ENCODE measurements around the gene NARF.

NARF gene

GRCh38 chr17:82434216-82434565 lies 24.4 kb upstream of the NARF start:
- DNase-seq, result no peak

- DNase-seq, result no peak
These were observed 23.4 kb upstream of the NARF start for GRCh38 chr17:82435103-82435502.

DNA sequence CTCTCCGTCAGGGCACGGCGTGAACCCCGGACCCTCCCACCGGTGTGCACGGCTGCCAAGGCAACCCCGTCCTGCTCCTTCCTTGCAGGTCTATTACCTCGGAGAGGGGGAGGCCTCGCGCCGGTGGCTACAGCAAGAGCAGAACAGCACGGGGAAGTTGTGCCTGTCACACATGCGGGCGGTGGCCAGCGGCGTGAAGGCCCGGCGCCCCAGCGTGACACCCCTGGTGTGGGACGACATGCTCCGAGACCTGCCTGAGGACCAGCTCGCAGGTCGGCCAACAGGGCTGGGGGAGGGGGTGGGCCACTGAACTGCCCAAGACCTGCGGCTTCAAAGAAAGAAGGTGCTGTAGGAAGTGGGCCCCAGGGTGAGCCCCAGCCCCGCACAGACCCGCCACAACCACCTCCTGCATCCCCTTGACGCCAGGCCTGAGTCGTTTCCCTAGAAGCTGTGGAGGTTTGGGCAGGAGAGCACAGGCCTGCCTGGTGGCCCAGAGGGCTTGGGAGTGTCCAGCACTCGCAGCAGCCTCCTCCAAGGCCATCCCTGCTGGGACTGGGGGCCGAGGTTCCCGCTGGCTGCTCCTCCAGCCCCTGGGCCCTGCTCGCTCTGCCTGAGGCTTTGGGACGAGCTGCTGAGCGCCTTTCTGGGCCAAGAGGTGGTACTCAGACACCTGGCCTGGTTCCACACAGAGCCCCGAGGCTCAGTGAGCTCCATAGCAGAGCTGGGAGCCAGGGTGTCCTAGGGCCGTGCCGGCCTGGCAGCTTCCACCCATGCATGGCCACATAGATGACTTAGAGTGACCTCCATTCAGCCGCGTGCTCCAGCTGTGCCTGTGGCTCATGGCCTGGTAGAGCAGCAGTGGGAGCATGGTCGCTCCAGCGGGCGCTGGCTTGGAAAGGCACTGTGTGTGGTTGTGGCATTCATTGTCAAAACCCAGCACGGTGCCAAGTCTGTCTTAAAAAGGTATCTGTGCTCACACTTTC lies 22.6 kb upstream of the NARF start:
- no peak for DNase-seq

DNA sequence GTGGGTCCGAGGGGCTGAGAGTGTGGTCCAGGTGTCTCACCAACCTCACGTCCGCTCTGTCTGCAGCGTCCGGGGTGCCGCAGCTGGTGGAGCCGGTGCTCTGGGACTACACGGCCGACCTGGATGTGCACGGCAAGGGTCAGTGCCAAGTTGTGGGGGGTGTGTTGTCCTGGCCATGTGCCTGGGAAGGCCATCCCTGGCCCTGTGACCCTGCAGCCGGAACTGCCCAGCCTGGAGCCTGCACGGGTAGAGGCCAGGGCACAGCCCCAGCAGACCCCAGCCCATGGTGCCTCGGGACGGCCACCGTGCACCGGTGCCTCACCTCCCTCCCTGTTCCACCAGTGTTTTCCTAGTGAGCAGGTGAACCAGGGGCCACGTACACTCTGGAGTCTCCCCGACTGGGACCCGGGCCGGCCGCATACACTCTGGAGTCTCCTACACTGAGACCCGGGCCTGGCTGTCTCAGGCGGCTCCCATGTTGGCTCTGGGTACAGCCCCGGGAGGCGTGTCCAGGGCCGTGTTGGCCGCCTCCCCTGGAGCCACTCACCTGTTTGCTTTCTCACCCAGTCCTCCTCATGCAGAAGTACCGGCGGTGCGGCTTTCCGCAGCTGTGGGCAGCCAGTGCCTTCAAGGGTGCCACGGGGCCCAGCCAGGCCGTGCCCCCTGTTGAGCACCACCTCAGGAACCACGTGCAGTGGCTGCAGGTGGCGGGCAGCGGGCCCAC lies 21.8 kb upstream of the NARF start:
- DNase-seq, result no peak

- no peak for DNase-seq
These were observed 21.2 kb upstream of the NARF start for GRCh38 chr17:82437325-82437668.

- no peak for DNase-seq
These were observed 19.9 kb upstream of the NARF start for GRCh38 chr17:82438401-82439193.

- no peak for DNase-seq
These were observed 19.2 kb upstream of the NARF start for GRCh38 chr17:82439194-82439828.

GRCh38 chr17:82439829-82440365 lies 18.6 kb upstream of the NARF start:
- DNase-seq, result no peak

DNA sequence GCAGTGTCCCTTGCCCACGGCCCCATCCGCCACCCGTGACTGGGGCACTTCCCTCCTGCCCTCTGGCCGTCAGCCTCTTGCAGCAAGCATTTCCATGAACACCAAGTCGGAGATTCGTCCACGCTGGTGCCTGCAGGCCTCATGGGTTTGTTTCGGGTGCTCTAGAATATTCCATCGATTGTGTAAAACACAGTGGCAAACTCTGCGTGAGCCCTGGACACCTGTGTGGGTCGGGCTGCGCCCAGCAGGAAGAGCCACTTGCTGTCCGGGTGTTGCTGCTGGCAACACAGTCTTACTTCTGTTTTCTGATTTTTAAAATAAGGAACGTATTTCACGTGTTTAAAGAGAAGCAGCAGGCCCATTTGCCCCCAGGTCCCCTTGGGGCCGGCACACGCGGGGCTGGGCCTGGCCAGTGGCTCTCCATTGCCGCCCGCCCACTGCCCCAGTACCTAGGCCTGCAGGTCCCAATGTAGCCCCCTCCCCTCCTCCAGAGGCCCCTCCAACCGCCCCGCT lies 18.0 kb upstream of the NARF start:
- no peak for DNase-seq

DNA sequence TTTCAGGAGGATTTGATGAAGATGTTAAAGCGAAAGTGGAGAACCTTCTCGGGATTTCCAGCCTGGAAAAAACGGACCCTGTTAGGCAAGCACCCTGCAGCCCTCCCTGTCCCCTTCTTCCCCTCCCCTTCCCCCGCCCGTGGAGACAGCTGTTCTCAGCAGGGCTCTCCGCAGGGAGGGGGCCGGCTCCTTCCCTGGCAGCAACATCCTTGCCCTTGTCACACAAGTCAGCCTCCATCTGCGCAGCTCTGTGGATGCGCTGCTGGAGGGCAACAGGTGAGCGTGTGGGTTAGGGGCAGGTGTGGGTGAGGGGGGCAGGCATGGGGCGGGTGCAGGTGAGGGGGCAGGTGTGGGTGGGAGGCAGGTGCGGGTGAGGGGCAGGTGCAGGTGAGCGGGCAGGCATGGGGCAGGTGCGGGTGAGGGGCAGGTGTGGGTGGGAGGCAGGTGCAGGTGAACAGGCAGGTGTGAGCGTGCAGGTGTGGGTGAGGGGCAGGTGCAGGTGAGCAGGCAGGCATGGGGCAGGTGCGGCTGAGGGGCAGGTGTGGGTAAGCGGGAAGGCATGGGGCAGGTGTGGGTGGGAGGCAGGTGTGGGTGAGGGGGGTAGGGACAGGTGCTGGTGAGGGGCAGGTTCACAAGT lies 17.4 kb upstream of the NARF start:
- no peak for DNase-seq

DNA sequence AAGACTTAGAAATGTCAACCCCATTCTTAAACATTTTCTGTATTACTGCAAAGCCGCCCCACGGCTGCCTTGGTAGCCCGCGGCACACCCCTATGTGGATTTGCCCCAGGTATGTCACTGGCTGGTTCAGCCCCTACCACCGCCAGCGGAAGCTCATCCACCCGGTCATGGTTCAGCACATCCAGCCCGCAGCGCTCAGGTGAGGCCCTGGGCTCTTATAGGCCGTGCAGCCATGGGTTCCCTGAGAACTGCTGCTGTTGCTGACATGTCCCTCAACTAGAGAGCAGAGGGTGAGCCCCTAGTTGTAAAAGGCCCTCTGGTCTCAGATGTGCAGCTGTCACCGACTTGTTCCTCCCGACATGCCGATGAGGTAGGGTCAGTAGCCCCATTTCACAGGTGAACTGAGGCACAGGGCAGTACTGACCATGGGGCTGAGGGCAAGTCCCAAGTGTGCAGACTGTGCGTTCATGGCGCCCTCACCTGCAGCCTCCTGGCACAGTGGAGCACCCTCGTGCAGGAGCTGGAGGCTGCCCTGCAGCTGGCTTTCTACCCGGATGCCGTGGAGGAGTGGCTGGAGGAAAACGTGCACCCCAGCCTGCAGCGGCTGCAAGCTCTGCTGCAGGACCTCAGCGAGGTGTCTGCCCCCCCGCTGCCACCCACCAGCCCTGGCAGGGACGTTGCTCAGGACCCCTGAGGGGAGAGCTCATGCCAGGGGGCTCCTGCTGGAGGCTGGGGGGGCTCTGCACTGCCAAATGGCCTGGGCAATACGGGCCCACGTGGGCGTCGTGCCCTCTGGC lies 16.7 kb upstream of the NARF start:
- DNase-seq, result no peak

- no peak for DNase-seq
These were observed 15.7 kb upstream of the NARF start for GRCh38 chr17:82442643-82443464.

DNA sequence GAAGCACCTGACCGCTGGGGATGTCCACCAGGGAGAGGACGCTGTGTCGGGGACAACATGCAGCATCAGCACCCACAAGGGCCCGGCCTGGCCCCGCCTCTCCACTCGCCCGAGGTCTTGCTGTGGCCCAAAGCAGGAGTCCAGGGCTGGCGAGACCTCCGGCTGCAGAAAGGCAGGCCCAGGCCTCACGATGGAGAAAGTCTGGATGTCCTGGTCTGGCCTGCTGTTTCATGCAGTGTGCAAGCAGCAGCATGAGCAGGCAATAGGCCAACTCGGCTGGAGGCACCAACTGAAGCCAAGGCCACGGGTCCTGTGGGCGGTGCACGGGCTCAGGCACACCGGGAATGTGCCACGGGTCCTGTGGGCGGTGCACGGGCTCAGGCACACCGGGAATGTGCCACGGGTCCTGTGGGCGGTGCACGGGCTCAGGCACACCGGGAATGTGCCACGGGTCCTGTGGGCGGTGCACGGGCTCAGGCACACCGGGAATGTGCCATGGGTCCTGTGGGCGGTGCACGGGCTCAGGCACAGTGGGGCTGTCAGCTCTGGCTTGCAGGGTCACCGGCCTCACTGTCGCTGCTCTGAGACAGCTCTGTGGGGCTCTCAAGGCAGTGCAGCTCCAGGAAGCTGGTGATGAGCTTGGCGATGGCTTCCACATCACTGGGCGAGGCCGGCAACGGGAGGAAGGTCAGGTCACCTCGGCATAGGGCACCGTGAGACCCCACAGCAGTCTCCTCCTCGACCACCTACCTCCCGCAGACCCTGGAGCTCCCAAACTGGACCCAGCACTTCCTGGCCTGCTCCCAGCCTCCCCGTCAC lies 14.9 kb upstream of the NARF start:
- no peak for DNase-seq

- DNase-seq, result no peak
These were observed 14.2 kb upstream of the NARF start for GRCh38 chr17:82444284-82444893.

DNA sequence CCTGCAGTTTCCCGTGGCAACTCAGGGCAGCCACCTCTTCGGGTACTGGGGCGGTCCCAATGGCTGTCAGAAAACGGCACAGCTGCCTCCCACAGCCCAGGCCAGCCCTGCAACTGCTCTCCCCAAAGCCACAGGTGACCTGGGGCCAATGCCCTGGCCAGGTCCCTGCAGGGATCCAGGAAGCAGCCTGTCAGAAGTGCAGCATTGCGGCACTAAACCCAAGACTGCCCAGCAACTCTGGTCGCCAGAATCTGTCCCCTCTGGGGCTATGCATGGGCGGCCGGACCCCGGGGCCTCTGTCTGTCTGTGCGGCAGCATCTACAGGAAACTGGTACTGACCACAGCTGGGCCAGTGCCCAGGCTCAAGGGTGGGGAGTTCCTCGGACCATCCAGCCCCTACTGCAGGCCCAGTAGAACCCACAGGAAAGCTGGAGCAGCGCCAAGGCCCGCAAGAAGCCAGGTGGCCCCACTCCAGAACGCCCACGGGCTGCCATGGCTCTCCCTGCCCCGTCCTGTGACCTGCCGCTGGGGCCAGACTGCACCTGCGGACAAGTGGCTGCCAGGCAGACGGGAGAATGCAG lies 13.5 kb upstream of the NARF start:
- DNase-seq, result no peak

GRCh38 chr17:82445542-82445941 lies 13.0 kb upstream of the NARF start:
- no peak for DNase-seq

DNA sequence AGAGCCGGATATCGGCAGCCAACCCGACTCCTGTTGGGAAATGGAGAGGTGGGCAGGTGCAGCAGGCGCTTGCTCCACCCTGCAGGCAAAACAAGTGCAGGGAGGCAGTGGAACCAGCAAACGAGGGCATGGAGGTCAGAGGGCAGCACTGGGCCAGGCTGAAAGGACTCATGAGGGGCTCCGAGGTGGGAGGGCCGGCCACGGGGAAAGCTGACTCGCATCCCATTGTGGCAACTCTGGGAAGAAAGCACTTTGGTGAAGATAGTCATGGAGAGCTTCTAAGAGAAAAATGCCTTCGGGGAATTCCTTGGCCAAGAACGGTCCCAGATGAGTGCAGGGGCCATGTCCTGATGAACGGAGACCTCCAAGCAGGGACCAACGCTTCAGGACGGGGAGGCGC lies 12.4 kb upstream of the NARF start:
- DNase-seq, result no peak

DNA sequence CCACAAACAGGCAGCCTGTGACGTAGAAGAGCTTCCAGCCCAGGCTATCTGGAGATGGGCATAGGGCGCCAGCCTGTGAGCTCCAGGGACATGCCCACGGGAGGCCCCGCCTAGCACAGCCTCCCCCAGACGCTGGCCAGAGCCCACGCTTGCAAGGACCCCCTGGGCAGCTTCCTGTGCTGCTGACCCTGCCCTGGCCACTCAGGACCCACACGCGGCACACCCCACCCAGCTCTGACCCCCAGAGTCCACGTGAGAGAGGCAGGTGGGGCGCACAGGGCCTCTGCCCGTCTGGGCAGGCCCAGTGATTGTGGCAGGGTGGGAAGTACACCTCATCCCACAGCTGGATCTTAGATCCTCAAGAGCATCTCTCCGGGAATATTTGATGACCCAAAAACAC lies 11.9 kb upstream of the NARF start:
- DNase-seq, result no peak
